Measurements from ENCODE around the gene C2CD4C. TPM values are rescaled to one million over a fixed set of nuclear protein-coding genes. Genes with fewer than 3 reads are reported as not detected.

Gene C2CD4C
- total and polyA plus RNA-seq, 10 of the 15 experiments (the other 5 are each of a cell fraction or from before 2014, with no cell fraction given): not detected

- no peak for TF ChIP-seq ZBTB11 (CRISPR knock-in tag; IDR thresholded peaks at IDR 0.05)
- no peak for TF ChIP-seq ZZZ3 (IDR thresholded peaks at IDR 0.05; ENCODE audit: control insufficient read depth, insufficient read length, low read depth)
- TF ChIP-seq MTA2 (IDR thresholded peaks at IDR 0.05; ENCODE audit: low read depth): no peak
- TF ChIP-seq ELK1 (IDR thresholded peaks at IDR 0.05; ENCODE audit: low read depth, low read length): no peak
These were observed 39.0 kb upstream of the C2CD4C start (continued) for GRCh38 chr19:447816-448560.

- CTCF ChIA-PET: no interaction called here
- H2AFZ ChIP-seq (ENCODE audit: control insufficient read depth, low read depth, low read length): no peak overlapping the region
- no peak for FAIRE-seq
These were observed 38.1 kb upstream of the C2CD4C start for GRCh38 chr19:447064-447426.

More at GRCh38 chr19:447064-447426, 38.1 kb upstream of the C2CD4C start:
- 80% methylated on average over 19 of the region's 24 CpGs for WGBS (ENCODE audit: insufficient coverage, insufficient replicate concordance, low lambda C conversion rate, missing lambda C conversion rate)
- no peaks in the 10 kb centered on the region for H3K36me3 ChIP-seq (ENCODE audit: control insufficient read depth in 2 of 2, insufficient read depth in 2 of 2, low read length in 1 of 2)
- no peaks in the 10 kb centered on the region for H3K27me3 ChIP-seq (replicated peaks in 1 of 2; ENCODE audit: control insufficient read depth in 2 of 2, insufficient read depth in 2 of 2, low read length in 1 of 2)
- RAD21 ChIA-PET (ENCODE audit: unreplicated experiment): interaction anchor here (1.0 kb wide), 1 partner anchor 13 kb away, joined by 3 read pairs; no protein-coding TSS in a partner anchor
- DNase-seq (ENCODE audit: low read depth, low spot score): no peak
- no peaks in the 10 kb centered on the region for H3K79me2 ChIP-seq (ENCODE audit: control insufficient read depth, insufficient read depth, low read length)
- H3K27ac ChIP-seq (ENCODE audit: control insufficient read depth, insufficient read depth): no peak overlapping the region
- no TSS peak for BruUV-seq (replicated peaks)
- H4K20me1 ChIP-seq (ENCODE audit: control insufficient read depth, insufficient read depth): no peaks in the 10 kb centered on the region
- H3K4me3 ChIP-seq: no peak overlapping the region
- no peak for ATAC-seq
- H3K9me3 ChIP-seq (replicated peaks; ENCODE audit: control insufficient read depth, insufficient read depth, low read length): no peaks in the 10 kb centered on the region; the same call in 2 of the 3 replicates
- in situ Hi-C loops (cut with MboI) (no loop called here), intact Hi-C loops (cut with micrococcal nuclease; ENCODE audit: unreplicated experiment) (no loop called here)
- H3K4me2 ChIP-seq (ENCODE audit: control insufficient read depth, insufficient read depth): no peak overlapping the region
- SMC1A ChIA-PET (ENCODE audit: uncharacterized antibody, unreplicated experiment): no interaction called here
- H3K9ac ChIP-seq (ENCODE audit: control insufficient read depth, insufficient read depth, low read length): no peak overlapping the region
- no peaks in the 10 kb centered on the region for H3K4me1 ChIP-seq (ENCODE audit: control insufficient read depth, insufficient read depth, low read length)
- POLR2A ChIA-PET: no interaction called here
- TF ChIP-seq POLR2A (IDR thresholded peaks at IDR 0.05; ENCODE audit: low read depth, low read length) (no peak), BHLHE40 (IDR thresholded peaks at IDR 0.05; ENCODE audit: borderline replicate concordance in 1 of 2, low read depth in 2 of 2, low read length in 1 of 2) (no peak), MEF2A (IDR thresholded peaks at IDR 0.05; ENCODE audit: insufficient read depth, low read depth, low read length) (no peak)
